GM10248 (cell line): ENCODE results near the gene COMMD10.

Experiments
- CTCF ChIA-PET: fragments of 300-600 bp; sonication (Branson Sonifier 250); formaldehyde crosslinking; extraction: SDS; loops from one replicate; lab custom pipeline; 2021; ENCODE audit warnings: antibody characterized with exemption; lab: Yijun Ruan, JAX
- POLR2A ChIA-PET: fragments of 350-650 bp; sonication (Branson Sonifier 250); formaldehyde crosslinking; extraction: SDS; loops from one replicate; lab custom pipeline; 2020; ENCODE audit warnings: antibody characterized with exemption; lab: Yijun Ruan, JAX
- DNase-seq: peaks from one replicate; pipeline ENCODE4 v3.0.0; 2012; ENCODE audit errors: extremely low spot score
- CTCF ChIP-seq: IDR thresholded peaks from 2 replicates; pipeline ENCODE4 v1.5.1; 2012; ENCODE audit warnings: mild to moderate bottlenecking, low read depth; ENCODE audit errors: extremely low read depth, missing control alignments, control extremely low read depth

Gene COMMD10

GRCh38 chr5:116084871-116085715 is at the start of gene COMMD10:
TSS of gene COMMD10 (plus strand) at chr5:116085025.
- DNase-seq = peak; percentile 77
- CTCF ChIA-PET = interaction anchor here (0.7 to 1.2 kb wide), 4 partner anchors 8 to 51 kb away, joined by 3 to 5 read pairs (median 4); no protein-coding TSS in a partner anchor
- POLR2A ChIA-PET = interaction anchor here (0.6 to 0.9 kb wide), 3 partner anchors 9 to 17 kb away, joined by 3 to 4 read pairs (median 3); no protein-coding TSS in a partner anchor
- TF ChIP-seq CTCF = no peak

- no peak for DNase-seq
- ChIA-PET POLR2A (no interaction called here), CTCF (interaction anchor here (1.0 to 1.5 kb wide), 4 partner anchors 10 to 490 kb away, joined by 3 to 6 read pairs (median 4); no protein-coding TSS in a partner anchor)
- TF ChIP-seq CTCF = no peak
Observed at GRCh38 chr5:116035123-116035522, 49.7 kb upstream of the COMMD10 start.

- DNase-seq = no peak
- POLR2A ChIA-PET = no interaction called here
- TF ChIP-seq CTCF = peak; percentile 24
- CTCF ChIA-PET = interaction anchor here (1.3 kb wide), 1 partner anchor 403 kb away, joined by 4 read pairs; no protein-coding TSS in a partner anchor
Observed at GRCh38 chr5:116037236-116037822, 47.5 kb upstream of the COMMD10 start.

- peak; percentile 39 for DNase-seq
- ChIA-PET POLR2A (no interaction called here), CTCF (interaction anchor here (0.6 to 1.0 kb wide), 2 partner anchors 10 to 405 kb away, joined by 3 read pairs; no protein-coding TSS in a partner anchor)
- no peak for TF ChIP-seq CTCF
Observed at GRCh38 chr5:116038817-116039216, 46.0 kb upstream of the COMMD10 start.

GRCh38 chr5:116042375-116042774 is 42.5 kb upstream of the COMMD10 start:
- ChIA-PET POLR2A (no interaction called here), CTCF (interaction anchor here (1.0 to 2.2 kb wide), 5 partner anchors 10 to 246 kb away, joined by 3 to 9 read pairs (median 3); partner anchors contain the start of gene ARL14EPL)
- no peak for DNase-seq
- no peak for TF ChIP-seq CTCF

- CTCF ChIA-PET = interaction anchor here (1.0 kb wide), 1 partner anchor 12 kb away, joined by 3 read pairs; the partner anchor contains the start of gene ARL14EPL
- DNase-seq = no peak
- TF ChIP-seq CTCF = no peak
- POLR2A ChIA-PET = no interaction called here
Observed at GRCh38 chr5:116044073-116044472, 40.8 kb upstream of the COMMD10 start.
